ENCODE measurements around the gene GLI3.

- TF ChIP-seq CTCF (conservative IDR thresholded peaks at IDR 0.05 in 1 of 2, IDR thresholded peaks at IDR 0.05 in 1 of 2; ENCODE audit: extremely low read depth in 1 of 2, insufficient read depth in 1 of 2, low read depth in 1 of 2, low read length in 2 of 2): no peak
- TF ChIP-seq EZH2 (IDR thresholded peaks at IDR 0.05; ENCODE audit: borderline replicate concordance, low read length): no peak
These were observed 5.8 kb downstream of the GLI3 start for GRCh38 chr7:42231043-42231787.
